HFFc6 (cell line): ENCODE data around the gene AP2A1. TPM values are rescaled to one million over a fixed set of nuclear protein-coding genes. Genes with fewer than 3 reads are reported as not detected.
A peak's percentile ranks its signal among the peaks of the same experiment; 100 is the strongest.

ENCODE experiments used
- DNase-seq: peaks from one replicate; pipeline ENCODE4 v3.0.0-alpha.2; 2018
- H3K27ac Mint-ChIP-seq: 2 replicates; pipeline ENCODE4 v1.8.0; 2020; ENCODE audit warnings: mild to moderate bottlenecking, mixed read lengths
- H3K27me3 Mint-ChIP-seq: 2 replicates; pipeline ENCODE4 v1.8.0; 2021; ENCODE audit warnings: mild to moderate bottlenecking, moderate library complexity, mixed read lengths; ENCODE audit not compliant: insufficient read depth
- H3K36me3 Mint-ChIP-seq: 2 replicates; pipeline ENCODE4 v1.8.0; 2021; ENCODE audit warnings: low read depth, mixed read lengths
- H3K4me1 Mint-ChIP-seq: 2 replicates; pipeline ENCODE4 v1.8.0; 2020; ENCODE audit warnings: low read depth, mixed read lengths
- H3K4me3 Mint-ChIP-seq: 2 replicates; pipeline ENCODE4 v1.8.0; 2020; ENCODE audit warnings: mild to moderate bottlenecking, moderate library complexity, mixed read lengths
- H3K9me3 Mint-ChIP-seq: 2 replicates; pipeline ENCODE4 v1.8.0; 2020; ENCODE audit warnings: mild to moderate bottlenecking, mixed read lengths
- CTCF ChIP-seq: fragments of 200-600 bp; sonication (generic); IDR thresholded peaks from 2 replicates; pipeline ENCODE4 v1.5.0; 2021; ENCODE audit warnings: antibody characterized with exemption, mild to moderate bottlenecking
- total RNA-seq, 6 experiments: library from RNA; stranded (reverse); fragmentation: NEBNext Ultra II Directional; extraction: Animal tissue kit (Norgen Biotek cat#: 25700); gene quantifications; 2 replicates in 1 of 6; 3 replicates in 5 of 6; pipeline ENCODE4 v1.2.3, GENCODE V29; 2021

AP2A1 gene
- total RNA-seq, 6 experiments from 2014 or later = 145 to 177 (median 162) TPM

DNA sequence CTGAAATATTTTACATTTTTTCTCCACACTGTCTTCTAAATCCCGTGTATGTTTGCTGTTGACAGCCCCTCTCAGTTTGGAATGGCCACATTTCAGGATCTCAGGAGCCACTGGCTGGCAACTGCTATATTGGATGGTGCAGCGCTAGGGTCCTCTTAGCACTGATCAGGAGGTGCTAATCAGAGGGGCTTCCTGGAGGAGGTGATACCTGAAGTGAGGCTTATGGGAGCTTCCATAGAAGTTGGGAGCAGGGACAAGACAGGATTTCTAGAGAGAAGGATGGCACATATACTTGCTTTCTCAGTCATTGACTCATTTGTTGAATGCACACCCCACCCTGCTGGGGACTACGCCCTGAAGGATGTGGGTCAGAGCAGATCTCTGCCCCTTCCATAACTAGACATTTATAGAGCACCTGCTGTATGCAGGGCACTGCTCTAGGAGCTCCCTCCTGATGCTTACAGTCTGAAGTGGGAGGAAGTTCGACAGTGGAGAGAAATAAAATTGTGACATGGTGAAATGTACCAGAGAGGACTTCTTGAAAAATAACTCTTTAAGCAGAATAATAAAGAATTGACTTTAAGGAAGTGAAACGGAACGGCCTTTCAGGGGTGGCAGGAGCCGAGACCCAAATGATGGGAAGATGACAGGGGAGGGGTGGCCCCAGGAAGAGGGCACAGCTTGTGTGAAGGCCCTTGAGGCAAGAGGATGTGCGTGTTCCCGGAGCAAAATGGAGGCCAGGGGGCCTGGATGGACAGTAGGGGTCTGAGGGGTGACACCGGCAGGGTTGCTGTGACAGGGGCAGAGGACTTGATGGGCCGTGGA is 13.1 kb downstream of the AP2A1 start:
- Mint-ChIP-seq H3K4me3 (no peak overlapping the region), H3K9me3 (no peaks in the 10 kb centered on the region), H3K36me3 (peaks cover 17% of the 10 kb centered on the region), H3K27ac (0 out of 2 replicates have a peak overlapping the region, but pooled peaks have one; percentile 13), H3K4me1 (peaks cover 4% of the 10 kb centered on the region), H3K27me3 (no peaks in the 10 kb centered on the region)
- TF ChIP-seq CTCF = no peak
- no peak for DNase-seq

GRCh38 chr19:49780861-49781260 is 14.1 kb downstream of the AP2A1 start:
- Mint-ChIP-seq H3K27me3 (no peaks in the 10 kb centered on the region), H3K9me3 (no peaks in the 10 kb centered on the region), H3K36me3 (peaks cover 22% of the 10 kb centered on the region), H3K27ac (no peak overlapping the region), H3K4me1 (peaks cover 10% of the 10 kb centered on the region), H3K4me3 (no peak overlapping the region)
- no peak for TF ChIP-seq CTCF
- no peak for DNase-seq

DNA sequence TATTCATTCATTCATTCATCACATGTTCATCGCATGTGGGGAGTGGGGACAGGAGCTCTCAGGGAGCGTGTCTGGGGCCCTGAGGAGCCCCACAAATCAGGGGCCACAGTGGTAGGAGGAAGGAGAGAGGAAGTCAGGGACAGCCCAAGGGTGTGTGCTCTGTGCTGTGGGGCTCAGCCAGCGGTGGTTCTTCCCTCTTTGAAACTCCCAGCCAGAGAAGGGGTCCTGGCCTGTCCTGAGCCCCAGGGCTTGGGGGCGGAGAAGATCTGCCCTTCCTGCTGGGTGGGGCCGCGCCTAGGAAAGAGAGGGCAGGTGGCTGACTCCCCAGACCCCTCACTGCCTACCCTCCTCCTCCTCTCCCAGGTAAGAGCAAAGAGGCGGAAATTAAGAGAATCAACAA is 14.6 kb downstream of the AP2A1 start:
- H3K9me3 Mint-ChIP-seq = no peaks in the 10 kb centered on the region
- H3K4me3 Mint-ChIP-seq = no peak overlapping the region
- DNase-seq = no peak
- H3K36me3 Mint-ChIP-seq = peaks cover 25% of the 10 kb centered on the region
- no peak overlapping the region for H3K27ac Mint-ChIP-seq
- no peak for TF ChIP-seq CTCF
- H3K4me1 Mint-ChIP-seq = peaks cover 15% of the 10 kb centered on the region
- no peaks in the 10 kb centered on the region for H3K27me3 Mint-ChIP-seq

DNA sequence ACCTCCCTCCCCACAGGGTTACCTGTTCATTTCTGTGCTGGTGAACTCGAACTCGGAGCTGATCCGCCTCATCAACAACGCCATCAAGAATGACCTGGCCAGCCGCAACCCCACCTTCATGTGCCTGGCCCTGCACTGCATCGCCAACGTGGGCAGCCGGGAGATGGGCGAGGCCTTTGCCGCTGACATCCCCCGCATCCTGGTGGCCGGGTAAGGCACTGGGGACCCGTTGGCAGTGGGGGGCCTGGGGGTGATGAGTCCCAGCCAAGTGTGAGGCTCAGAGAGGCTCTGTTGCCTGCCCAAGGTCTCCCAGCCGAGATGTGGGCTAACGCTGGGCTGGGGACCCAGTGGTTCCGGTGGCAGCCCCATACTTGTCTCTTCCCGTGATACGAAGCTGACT is 15.7 kb downstream of the AP2A1 start:
- Mint-ChIP-seq H3K4me3 (no peak overlapping the region), H3K27ac (no peak overlapping the region), H3K4me1 (peaks cover 20% of the 10 kb centered on the region), H3K27me3 (no peaks in the 10 kb centered on the region; the same call in 1 of the 2 replicates), H3K36me3 (peaks cover 29% of the 10 kb centered on the region), H3K9me3 (no peaks in the 10 kb centered on the region)
- TF ChIP-seq CTCF = no peak
- no peak for DNase-seq

DNA sequence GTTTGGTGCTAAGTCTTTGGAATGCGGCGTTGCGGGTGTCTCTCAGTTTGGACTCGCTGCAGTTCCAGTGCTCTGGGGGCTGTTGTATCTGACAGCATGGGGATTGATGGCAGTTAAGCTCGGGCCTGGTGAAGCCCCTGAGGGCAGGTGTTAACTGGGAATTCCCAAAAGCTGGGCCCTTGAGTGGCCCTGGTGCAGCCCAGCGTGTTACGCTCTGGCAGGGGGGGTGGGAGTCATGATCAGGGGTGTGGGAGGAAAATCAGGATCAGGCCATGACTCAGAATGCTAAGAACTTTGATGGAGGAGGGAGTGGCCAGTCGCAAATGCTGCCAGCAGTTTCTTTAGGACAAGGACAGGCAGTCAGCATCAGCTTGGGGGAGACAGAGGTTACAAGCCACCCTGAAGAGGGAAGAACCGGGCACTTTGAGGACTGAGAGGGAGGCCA is 19.6 kb downstream of the AP2A1 start:
- peak; percentile 35 for DNase-seq
- H3K4me1 Mint-ChIP-seq = peaks cover 20% of the 10 kb centered on the region
- H3K9me3 Mint-ChIP-seq = no peaks in the 10 kb centered on the region
- no peak for TF ChIP-seq CTCF
- peak overlapping the region; percentile 69 for H3K4me3 Mint-ChIP-seq
- peaks cover 2% of the 10 kb centered on the region for H3K27me3 Mint-ChIP-seq
- H3K36me3 Mint-ChIP-seq = peaks cover 45% of the 10 kb centered on the region
- peak overlapping the region; percentile 88 for H3K27ac Mint-ChIP-seq
